HEK293T (cell line): ENCODE results near the gene ENTPD1.

Experiments
- BHLHE40 ChIP-seq: fragments of 450-650 bp; IDR thresholded peaks from 2 replicates; pipeline ENCODE4 v1.6.1; 2016; ENCODE audit warnings: mild to moderate bottlenecking, moderate library complexity, borderline replicate concordance
- FOXA1 ChIP-seq: fragments of 450-650 bp; IDR thresholded peaks from 2 replicates; pipeline ENCODE4 v1.6.1; 2016; ENCODE audit warnings: mild to moderate bottlenecking
- HDGF ChIP-seq: fragments of 450-650 bp; IDR thresholded peaks from 2 replicates; pipeline ENCODE4 v1.6.1; 2017; ENCODE audit warnings: antibody characterized with exemption, borderline replicate concordance
- L3MBTL2 ChIP-seq: fragments of 450-650 bp; conservative IDR thresholded peaks from 2 replicates; pipeline ENCODE4 v1.6.1; 2016; ENCODE audit warnings: mild to moderate bottlenecking
- NFRKB ChIP-seq: fragments of 450-650 bp; IDR thresholded peaks from 2 replicates; pipeline ENCODE4 v1.6.1; 2016; ENCODE audit warnings: mild to moderate bottlenecking, moderate library complexity
- ZNF384 ChIP-seq: fragments of 450-650 bp; IDR thresholded peaks from 2 replicates; pipeline ENCODE4 v1.6.1; 2016

- TF ChIP-seq BHLHE40 (no peak), L3MBTL2 (no peak), NFRKB (no peak), HDGF (no peak), FOXA1 (no peak), ZNF384 (no peak)
These were observed 121.9 kb downstream of the ENTPD1 start for GRCh38 chr10:95877881-95878280.
